Fibroblast of lung (primary cell): ENCODE results near the gene DMWD. TPM values are rescaled to one million over a fixed set of nuclear protein-coding genes. Genes with fewer than 3 reads are reported as not detected.
A peak's percentile ranks its signal among the peaks of the same experiment; 100 is the strongest.

Experiments
- DNase-seq, 2 donors: peaks; one replicate each; pipeline versions ENCODE4 v3.0.0 to v3.0.0-alpha.2; 2010; ENCODE audit warnings: low read depth in 2 of 2
- H2AFZ ChIP-seq: 2 replicates; pipeline ENCODE4 v1.5.1; 2012; ENCODE audit warnings: low read length, control low read depth, inconsistent platforms
- H3K27ac ChIP-seq: 2 replicates; pipeline ENCODE4 v1.5.1; 2011; ENCODE audit warnings: low read length, control low read depth; ENCODE audit not compliant: insufficient read depth
- H3K27me3 ChIP-seq: 2 replicates; pipeline ENCODE4 v1.5.1; 2011; ENCODE audit warnings: mild to moderate bottlenecking, low read length; ENCODE audit not compliant: control insufficient read depth, insufficient read depth
- H3K36me3 ChIP-seq: 2 replicates; pipeline ENCODE4 v1.5.1; 2011; ENCODE audit warnings: low read length; ENCODE audit not compliant: control insufficient read depth, insufficient read depth
- H3K4me1 ChIP-seq: 2 replicates; pipeline ENCODE4 v1.5.1; 2011; ENCODE audit warnings: low read length; ENCODE audit not compliant: control insufficient read depth, insufficient read depth; ENCODE audit errors: extremely low read depth
- H3K4me2 ChIP-seq: 2 replicates; pipeline ENCODE4 v1.5.1; 2011; ENCODE audit warnings: low read length, control low read depth; ENCODE audit not compliant: insufficient read depth; ENCODE audit errors: extremely low read depth
- H3K4me3 ChIP-seq, 4 experiments: fragments of 200-600 bp in 1 of 4; sonication (generic) in 1 of 4; replicated peaks in 1 of 4; 2 replicates each; pipeline ENCODE4 v1.5.1; 2011 to 2016; ENCODE audit warnings: low read length in 4 of 4, low read depth in 3 of 4, mild to moderate bottlenecking in 3 of 4, control low read depth in 2 of 4, inconsistent platforms in 1 of 4, mixed read lengths in 1 of 4; ENCODE audit not compliant: insufficient read depth in 1 of 4; ENCODE audit errors: control extremely low read depth in 1 of 4
- H3K79me2 ChIP-seq: 2 replicates; pipeline ENCODE4 v1.5.1; 2012; ENCODE audit warnings: mild to moderate bottlenecking, low read length, inconsistent platforms; ENCODE audit not compliant: control insufficient read depth, insufficient read depth
- H3K9ac ChIP-seq: 2 replicates; pipeline ENCODE4 v1.5.1; 2011; ENCODE audit warnings: mild to moderate bottlenecking, low read length, control low read depth; ENCODE audit not compliant: insufficient read depth
- H3K9me3 ChIP-seq: 2 replicates; pipeline ENCODE4 v1.5.1; 2012; ENCODE audit warnings: low read depth, low read length; ENCODE audit not compliant: control insufficient read depth, insufficient read depth
- H4K20me1 ChIP-seq: 2 replicates; pipeline ENCODE4 v1.5.1; 2011; ENCODE audit warnings: low read length; ENCODE audit not compliant: control insufficient read depth, insufficient read depth; ENCODE audit errors: extremely low read depth
- CTCF ChIP-seq, 2 donors: IDR thresholded peaks in 1 of 2; conservative IDR thresholded peaks in 1 of 2; 1 replicate in 1 of 2; 2 replicates in 1 of 2; pipeline ENCODE4 v1.5.1; 2011 to 2012; ENCODE audit warnings: low read length in 2 of 2, control low read depth in 1 of 2, inconsistent platforms in 1 of 2, low read depth in 1 of 2, mild to moderate bottlenecking in 1 of 2
- EZH2 ChIP-seq: IDR thresholded peaks from 2 replicates; pipeline ENCODE4 v1.5.1; 2012; ENCODE audit warnings: low read length, control low read depth, mild to moderate bottlenecking; ENCODE audit errors: missing control alignments
- polyA plus RNA-seq, 2 donors: library from polyadenylated mRNA; depleted of rRNA in 1 of 2; stranded (reverse) in 1 of 2; unstranded in 1 of 2; fragments of >200 nt; gene quantifications; 2 replicates each; pipeline ENCODE4 v1.2.1, GENCODE V29; 2011 to 2012; ENCODE audit warnings: missing spikeins in 1 of 2
- total RNA-seq: library from RNA; depleted of rRNA; stranded (reverse); fragments of >200 nt; gene quantifications from 2 replicates; pipeline ENCODE4 v1.2.1, GENCODE V29; 2014

The DMWD gene
- total and polyA plus RNA-seq, 2 donors (not counting 1 experiment from before 2014, with no cell fraction given) = 18.1 to 33.5 TPM

DNA sequence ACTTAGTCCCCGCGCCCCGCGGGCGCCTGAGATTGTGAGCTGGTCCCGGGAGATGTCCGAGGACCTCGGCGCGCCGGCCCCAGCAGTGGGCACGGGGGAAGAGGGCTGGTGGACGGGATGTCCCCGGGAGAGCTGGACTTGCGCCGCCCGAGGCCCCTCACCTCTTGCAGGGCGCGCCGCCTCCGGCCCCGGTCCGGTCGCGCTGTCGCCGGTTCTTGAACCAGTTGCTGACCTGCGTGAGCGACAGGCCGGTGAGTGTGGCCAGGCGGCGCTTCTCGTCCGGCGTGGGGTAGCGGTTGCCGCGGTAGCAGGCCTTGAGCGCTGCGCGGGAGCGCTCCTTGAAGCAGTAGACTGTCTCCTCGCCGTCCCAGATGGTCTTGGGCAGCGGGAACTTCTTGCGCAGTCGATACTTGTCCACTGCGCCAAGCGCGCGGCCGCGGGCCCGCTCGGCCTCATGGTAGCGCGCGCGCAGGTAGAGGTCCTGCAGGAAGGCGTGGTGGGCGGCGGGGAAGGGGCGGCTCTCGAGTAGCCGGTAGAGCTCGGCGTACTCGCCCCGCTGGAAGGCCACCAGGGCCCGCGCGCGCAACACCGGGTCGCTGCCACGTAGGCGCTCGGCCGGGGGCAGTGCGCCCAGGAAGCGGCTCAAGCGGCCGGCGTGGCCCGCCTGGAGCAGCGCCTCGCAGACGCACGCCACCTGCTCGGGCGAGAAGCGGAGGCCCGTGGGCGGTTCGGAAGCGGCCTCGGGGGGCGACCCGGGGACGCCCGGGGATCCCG lies 24.6 kb downstream of the DMWD start:
- peak; percentile 69 to 78 for DNase-seq
- H3K27ac ChIP-seq = peak overlapping the region; percentile 75
- no peaks in the 10 kb centered on the region for H3K9me3 ChIP-seq
- peak overlapping the region; percentile 96 for H3K4me2 ChIP-seq
- H3K4me1 ChIP-seq = peaks cover 24% of the 10 kb centered on the region
- peak overlapping the region; percentile 79 for H3K9ac ChIP-seq
- H3K4me3 ChIP-seq = peak overlapping the region; percentile 69 to 81 (median 78)
- no peak overlapping the region for H2AFZ ChIP-seq
- TF ChIP-seq EZH2 (no peak), CTCF (conservative IDR thresholded peaks at IDR 0.05 in 1 of 2, IDR thresholded peaks at IDR 0.05 in 1 of 2; ENCODE audit: low read depth in 1 of 2, low read length in 2 of 2) (no peak)
- H4K20me1 ChIP-seq = no peaks in the 10 kb centered on the region
- no peaks in the 10 kb centered on the region for H3K27me3 ChIP-seq
- peaks cover 16% of the 10 kb centered on the region for H3K36me3 ChIP-seq
- H3K79me2 ChIP-seq = peaks cover 4% of the 10 kb centered on the region

DNA sequence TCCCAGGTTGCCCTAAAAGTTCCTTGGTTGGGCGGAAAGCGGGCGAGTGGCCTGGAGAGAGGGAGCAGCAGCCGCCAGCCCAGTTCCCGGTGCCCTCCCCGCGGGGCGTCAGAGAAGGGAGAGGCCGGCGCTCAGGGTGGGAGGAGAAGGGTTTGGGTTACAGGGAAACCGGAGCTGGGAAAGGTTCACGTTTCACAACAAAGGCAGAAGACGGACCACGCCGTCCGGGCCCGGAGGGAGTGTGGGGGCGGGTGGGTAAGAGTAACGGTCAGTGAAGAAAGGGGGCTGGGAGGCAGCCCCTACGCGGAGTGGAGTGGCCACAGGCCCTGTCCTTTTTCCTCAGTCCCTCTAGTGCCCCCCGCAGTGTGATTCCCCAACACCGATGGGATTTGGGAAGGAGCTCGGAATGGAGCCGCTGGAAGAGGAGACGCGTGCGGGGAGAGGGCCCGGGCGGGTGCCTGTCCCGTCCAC lies 25.2 kb downstream of the DMWD start:
- H3K36me3 ChIP-seq = peaks cover 11% of the 10 kb centered on the region
- H3K27me3 ChIP-seq = no peaks in the 10 kb centered on the region
- TF ChIP-seq EZH2 (no peak), CTCF (conservative IDR thresholded peaks at IDR 0.05 in 1 of 2, IDR thresholded peaks at IDR 0.05 in 1 of 2; ENCODE audit: low read depth in 1 of 2, low read length in 2 of 2) (no peak)
- peak overlapping the region; percentile 79 for H3K9ac ChIP-seq
- no peak overlapping the region for H2AFZ ChIP-seq
- peaks cover 4% of the 10 kb centered on the region for H3K79me2 ChIP-seq
- H4K20me1 ChIP-seq = no peaks in the 10 kb centered on the region
- H3K4me2 ChIP-seq = peak overlapping the region; percentile 96
- H3K4me3 ChIP-seq = peak overlapping the region; percentile 69 to 81 (median 78)
- peaks cover 24% of the 10 kb centered on the region for H3K4me1 ChIP-seq
- peak overlapping the region; percentile 75 for H3K27ac ChIP-seq
- no peaks in the 10 kb centered on the region for H3K9me3 ChIP-seq
- DNase-seq = peak; percentile 89 to 90

DNA sequence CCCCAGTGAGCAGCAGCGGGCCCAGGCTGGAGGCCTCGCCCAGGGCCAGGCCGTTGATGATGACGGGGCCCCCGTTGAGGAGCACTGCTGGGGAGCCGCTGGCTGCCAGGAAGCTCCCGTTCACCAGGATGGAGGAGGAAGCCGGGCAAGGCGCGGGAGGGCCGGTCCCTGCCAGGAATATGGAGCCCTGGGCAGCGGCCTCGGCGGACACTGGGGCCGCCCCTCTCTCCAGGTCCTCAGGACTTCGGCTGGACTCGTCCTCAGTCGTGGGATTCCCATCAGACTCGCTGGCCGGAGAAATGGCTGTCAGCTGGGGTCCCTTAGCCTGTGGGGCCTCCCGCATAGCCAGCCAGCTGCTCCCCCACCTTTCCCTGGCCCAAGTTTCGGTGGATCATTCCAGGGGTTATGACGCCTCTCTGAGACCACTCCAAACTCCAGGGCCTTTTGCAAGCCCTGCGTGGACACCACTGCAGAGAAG lies 25.7 kb downstream of the DMWD start:
- Histone ChIP-seq H2AFZ (no peak overlapping the region), H3K9ac (peak overlapping the region; percentile 79), H4K20me1 (no peaks in the 10 kb centered on the region), H3K4me3 (peak overlapping the region; percentile 69 to 81 (median 78)), H3K27me3 (no peaks in the 10 kb centered on the region), H3K4me2 (peak overlapping the region; percentile 96), H3K36me3 (peaks cover 11% of the 10 kb centered on the region), H3K79me2 (peaks cover 4% of the 10 kb centered on the region), H3K9me3 (no peaks in the 10 kb centered on the region), H3K4me1 (peaks cover 24% of the 10 kb centered on the region), H3K27ac (peak overlapping the region; percentile 75)
- no peak for TF ChIP-seq CTCF (conservative IDR thresholded peaks at IDR 0.05 in 1 of 2, IDR thresholded peaks at IDR 0.05 in 1 of 2; ENCODE audit: low read depth in 1 of 2, low read length in 2 of 2)
- no peak for TF ChIP-seq EZH2
- DNase-seq = peak in 1 of 2 donors; percentile 26
